ENCODE results near the gene LRRC26.

GRCh38 chr9:137180491-137180890 is 10.6 kb upstream of the LRRC26 start:
- no peak for TF ChIP-seq POLR2A (IDR thresholded peaks at IDR 0.05; ENCODE audit: low read length)
- TF ChIP-seq GATA1 (IDR thresholded peaks at IDR 0.05; ENCODE audit: low read depth, low read length) = no peak

Measured in erythroblast (primary cell).